KBM-7 (cell line): Measurements from ENCODE around the gene ERCC6L2.

Source experiments
- DNase-seq: peaks from one replicate; pipeline ENCODE4 v3.0.0-alpha.2; 2015
- in situ Hi-C: fragments of 300-500 bp; cut with MboI; formaldehyde crosslinking; loops from 2 replicates; pipeline ENCODE4 v1.14.3; 2020; ENCODE audit warnings: low sequenced_read_pairs, low pct_unique_long_range_greater_than_20kb, mixed read lengths

The ERCC6L2 gene

GRCh38 chr9:95875305-95876137 lies at the start of gene ERCC6L2:
ERCC6L2 (plus strand) TSS chr9:95875691; CDS start chr9:95876039, 348 bp downstream.
- DNase-seq, result peak; percentile 98
- in situ Hi-C loops, result no loop called here

GRCh38 chr9:95826183-95826838 lies 49.2 kb upstream of the ERCC6L2 start:
- no peak for DNase-seq
- in situ Hi-C loops, result no loop called here

- no peak for DNase-seq
- in situ Hi-C loops, result no loop called here
These were observed 44.7 kb upstream of the ERCC6L2 start for GRCh38 chr9:95830768-95831167.

GRCh38 chr9:95831810-95832209 lies 43.7 kb upstream of the ERCC6L2 start:
- in situ Hi-C loops, result no loop called here

GRCh38 chr9:95833546-95834178 lies 41.8 kb upstream of the ERCC6L2 start:
- in situ Hi-C loops, result no loop called here
- DNase-seq, result no peak

More at GRCh38 chr9:95831810-95832209, 43.7 kb upstream of the ERCC6L2 start:
- no peak for DNase-seq

- in situ Hi-C loops, result no loop called here
- DNase-seq, result no peak
These were observed 41.1 kb upstream of the ERCC6L2 start for GRCh38 chr9:95834281-95834907.

GRCh38 chr9:95835393-95835792 lies 40.1 kb upstream of the ERCC6L2 start:
- DNase-seq, result no peak

GRCh38 chr9:95836072-95836471 lies 39.4 kb upstream of the ERCC6L2 start:
- in situ Hi-C loops, result no loop called here
- no peak for DNase-seq

More at GRCh38 chr9:95835393-95835792, 40.1 kb upstream of the ERCC6L2 start:
- in situ Hi-C loops, result no loop called here

- no peak for DNase-seq
- in situ Hi-C loops, result no loop called here
These were observed 36.5 kb upstream of the ERCC6L2 start for GRCh38 chr9:95839012-95839411.

GRCh38 chr9:95840074-95840473 lies 35.4 kb upstream of the ERCC6L2 start:
- no peak for DNase-seq
- in situ Hi-C loops, result no loop called here

GRCh38 chr9:95841377-95841776 lies 34.1 kb upstream of the ERCC6L2 start:
- in situ Hi-C loops, result no loop called here
- no peak for DNase-seq

GRCh38 chr9:95845751-95846150 lies 29.7 kb upstream of the ERCC6L2 start:
- DNase-seq, result no peak
- in situ Hi-C loops, result no loop called here

GRCh38 chr9:95848764-95849163 lies 26.7 kb upstream of the ERCC6L2 start:
- in situ Hi-C loops, result no loop called here

GRCh38 chr9:95852059-95853032 lies 23.1 kb upstream of the ERCC6L2 start:
- in situ Hi-C loops, result no loop called here
- no peak for DNase-seq

More at GRCh38 chr9:95848764-95849163, 26.7 kb upstream of the ERCC6L2 start:
- DNase-seq, result no peak

GRCh38 chr9:95854386-95855020 lies 21.0 kb upstream of the ERCC6L2 start:
- no peak for DNase-seq

GRCh38 chr9:95855961-95856360 lies 19.5 kb upstream of the ERCC6L2 start:
- in situ Hi-C loops, result no loop called here

More at GRCh38 chr9:95854386-95855020, 21.0 kb upstream of the ERCC6L2 start:
- in situ Hi-C loops, result no loop called here

GRCh38 chr9:95857124-95857523 lies 18.4 kb upstream of the ERCC6L2 start:
- in situ Hi-C loops, result no loop called here
- DNase-seq, result no peak

More at GRCh38 chr9:95855961-95856360, 19.5 kb upstream of the ERCC6L2 start:
- no peak for DNase-seq

GRCh38 chr9:95857896-95858295 lies 17.6 kb upstream of the ERCC6L2 start:
- in situ Hi-C loops, result no loop called here
- DNase-seq, result no peak
